ENCODE results near the gene APOL5. TPM values are rescaled to one million over a fixed set of nuclear protein-coding genes. Genes with fewer than 3 reads are reported as not detected.

The APOL5 gene
- total and polyA plus RNA-seq, 10 of the 15 experiments (the other 5 are each of a cell fraction or from before 2014, with no cell fraction given): not detected

DNA sequence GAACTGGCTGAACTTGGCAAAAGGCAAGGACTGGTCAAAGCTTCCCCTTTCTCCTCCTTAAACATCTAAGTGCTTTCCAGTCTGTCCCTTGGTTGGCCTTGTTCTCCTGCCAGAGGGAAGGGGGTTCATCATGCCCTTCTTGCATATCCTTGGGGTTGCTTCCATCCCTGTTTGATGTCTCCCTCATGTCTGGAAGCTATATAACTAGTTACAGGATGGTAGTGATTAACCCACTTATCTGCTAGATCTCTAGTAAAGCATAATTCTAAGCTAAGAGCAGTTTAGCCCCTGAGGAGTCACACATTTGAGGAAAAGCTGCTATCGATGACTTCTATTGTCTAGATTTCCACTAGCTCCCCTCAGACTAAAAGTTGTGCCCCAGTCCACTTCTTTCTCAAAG lies 22.9 kb downstream of the APOL5 start:
- CTCF ChIA-PET: interaction anchor here (0.5 to 4.2 kb wide), 4 partner anchors 10 to 235 kb away, joined by 3 to 11 read pairs (median 4); no protein-coding TSS in a partner anchor

More for the DNA sequence above, 22.9 kb downstream of the APOL5 start:
- H3K4me3 ChIP-seq: no peak overlapping the region
- POLR2A ChIA-PET: interaction anchor here (0.7 kb wide), 1 partner anchor 101 kb away, joined by 3 read pairs; no protein-coding TSS in a partner anchor
- H2AFZ ChIP-seq (ENCODE audit: control insufficient read depth, low read depth, low read length): no peak overlapping the region
- 30% methylated on average over 1 of the region's 1 CpG for WGBS (ENCODE audit: insufficient coverage, insufficient replicate concordance, low lambda C conversion rate, missing lambda C conversion rate)
- DNase-seq (ENCODE audit: low read depth, low spot score): no peak
- H3K36me3 ChIP-seq (ENCODE audit: control insufficient read depth in 2 of 2, insufficient read depth in 2 of 2, low read length in 1 of 2): no peaks in the 10 kb centered on the region
- no peak for FAIRE-seq
- H3K27ac ChIP-seq (ENCODE audit: control insufficient read depth, insufficient read depth): no peak overlapping the region
- no peaks in the 10 kb centered on the region for H4K20me1 ChIP-seq (ENCODE audit: control insufficient read depth, insufficient read depth)
- ATAC-seq: no peak
- no peak overlapping the region for H3K9ac ChIP-seq (ENCODE audit: control insufficient read depth, insufficient read depth, low read length)
- H3K9me3 ChIP-seq (replicated peaks; ENCODE audit: control insufficient read depth, insufficient read depth, low read length): no peaks in the 10 kb centered on the region
- in situ Hi-C loops (cut with MboI) (no loop called here), intact Hi-C loops (cut with micrococcal nuclease; ENCODE audit: unreplicated experiment) (loop anchor here (5.0 kb wide), 1 partner anchor 108 kb away; no protein-coding TSS in a partner anchor)
- BruUV-seq (replicated peaks): no TSS peak
- RAD21 ChIA-PET (ENCODE audit: unreplicated experiment): no interaction called here
- SMC1A ChIA-PET (ENCODE audit: uncharacterized antibody, unreplicated experiment): interaction anchor here (0.5 kb wide), 1 partner anchor 325 kb away, joined by 3 read pairs; no protein-coding TSS in a partner anchor
- H3K4me1 ChIP-seq (ENCODE audit: control insufficient read depth, insufficient read depth, low read length): no peaks in the 10 kb centered on the region
- H3K79me2 ChIP-seq (ENCODE audit: control insufficient read depth, insufficient read depth, low read length): no peaks in the 10 kb centered on the region
- TF ChIP-seq ATF7 (IDR thresholded peaks at IDR 0.05; ENCODE audit: low read depth) (no peak), BCL11A (IDR thresholded peaks at IDR 0.05; ENCODE audit: low read depth, low read length) (no peak), HDAC2 (IDR thresholded peaks at IDR 0.05) (no peak), RCOR1 (conservative IDR thresholded peaks at IDR 0.05; ENCODE audit: low read depth, low read length) (no peak), CBX5 (IDR thresholded peaks at IDR 0.05; ENCODE audit: low read depth) (no peak), TCF3 (IDR thresholded peaks at IDR 0.05; ENCODE audit: borderline replicate concordance, insufficient read depth, low read depth, low read length) (no peak), HCFC1 (IDR thresholded peaks at IDR 0.05; ENCODE audit: low read length) (no peak), CHD1 (IDR thresholded peaks at IDR 0.05; ENCODE audit: low read depth, low read length) (no peak)
- TF ChIP-seq, protein P1, sequence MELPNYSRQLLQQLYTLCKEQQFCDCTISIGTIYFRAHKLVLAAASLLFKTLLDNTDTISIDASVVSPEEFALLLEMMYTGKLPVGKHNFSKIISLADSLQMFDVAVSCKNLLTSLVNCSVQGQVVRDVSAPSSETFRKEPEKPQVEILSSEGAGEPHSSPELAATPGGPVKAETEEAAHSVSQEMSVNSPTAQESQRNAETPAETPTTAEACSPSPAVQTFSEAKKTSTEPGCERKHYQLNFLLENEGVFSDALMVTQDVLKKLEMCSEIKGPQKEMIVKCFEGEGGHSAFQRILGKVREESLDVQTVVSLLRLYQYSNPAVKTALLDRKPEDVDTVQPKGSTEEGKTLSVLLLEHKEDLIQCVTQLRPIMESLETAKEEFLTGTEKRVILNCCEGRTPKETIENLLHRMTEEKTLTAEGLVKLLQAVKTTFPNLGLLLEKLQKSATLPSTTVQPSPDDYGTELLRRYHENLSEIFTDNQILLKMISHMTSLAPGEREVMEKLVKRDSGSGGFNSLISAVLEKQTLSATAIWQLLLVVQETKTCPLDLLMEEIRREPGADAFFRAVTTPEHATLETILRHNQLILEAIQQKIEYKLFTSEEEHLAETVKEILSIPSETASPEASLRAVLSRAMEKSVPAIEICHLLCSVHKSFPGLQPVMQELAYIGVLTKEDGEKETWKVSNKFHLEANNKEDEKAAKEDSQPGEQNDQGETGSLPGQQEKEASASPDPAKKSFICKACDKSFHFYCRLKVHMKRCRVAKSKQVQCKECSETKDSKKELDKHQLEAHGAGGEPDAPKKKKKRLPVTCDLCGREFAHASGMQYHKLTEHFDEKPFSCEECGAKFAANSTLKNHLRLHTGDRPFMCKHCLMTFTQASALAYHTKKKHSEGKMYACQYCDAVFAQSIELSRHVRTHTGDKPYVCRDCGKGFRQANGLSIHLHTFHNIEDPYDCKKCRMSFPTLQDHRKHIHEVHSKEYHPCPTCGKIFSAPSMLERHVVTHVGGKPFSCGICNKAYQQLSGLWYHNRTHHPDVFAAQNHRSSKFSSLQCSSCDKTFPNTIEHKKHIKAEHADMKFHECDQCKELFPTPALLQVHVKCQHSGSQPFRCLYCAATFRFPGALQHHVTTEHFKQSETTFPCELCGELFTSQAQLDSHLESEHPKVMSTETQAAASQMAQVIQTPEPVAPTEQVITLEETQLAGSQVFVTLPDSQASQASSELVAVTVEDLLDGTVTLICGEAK (IDR thresholded peaks at IDR 0.05; ENCODE audit: borderline replicate concordance): no peak
- TF ChIP-seq, protein P2, sequence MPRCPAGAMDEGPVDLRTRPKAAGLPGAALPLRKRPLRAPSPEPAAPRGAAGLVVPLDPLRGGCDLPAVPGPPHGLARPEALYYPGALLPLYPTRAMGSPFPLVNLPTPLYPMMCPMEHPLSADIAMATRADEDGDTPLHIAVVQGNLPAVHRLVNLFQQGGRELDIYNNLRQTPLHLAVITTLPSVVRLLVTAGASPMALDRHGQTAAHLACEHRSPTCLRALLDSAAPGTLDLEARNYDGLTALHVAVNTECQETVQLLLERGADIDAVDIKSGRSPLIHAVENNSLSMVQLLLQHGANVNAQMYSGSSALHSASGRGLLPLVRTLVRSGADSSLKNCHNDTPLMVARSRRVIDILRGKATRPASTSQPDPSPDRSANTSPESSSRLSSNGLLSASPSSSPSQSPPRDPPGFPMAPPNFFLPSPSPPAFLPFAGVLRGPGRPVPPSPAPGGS (IDR thresholded peaks at IDR 0.05; ENCODE audit: borderline replicate concordance, insufficient read depth, low read depth, low read length, poor library complexity, severe bottlenecking): no peak
- H3K4me2 ChIP-seq (ENCODE audit: control insufficient read depth, insufficient read depth): no peak overlapping the region
- peaks cover 0 to 6% of the 10 kb centered on the region in 2 experiments for H3K27me3 ChIP-seq (replicated peaks in 1 of 2; ENCODE audit: control insufficient read depth in 2 of 2, insufficient read depth in 2 of 2, low read length in 1 of 2)

All from GM12878 (cell line).